Activated CD4-positive, alpha-beta T cell treated with anti-CD3 and anti-CD28 coated beads, Interleukin-2, Interleukin-4, amounts not matched to agents 100 ng/mL and 50 ng/mL, durations not matched to agents 16 hours and 8 hours (primary cell): ENCODE results near the gene BYSL.

Source experiments
- DNase-seq: peaks from one replicate; pipeline ENCODE4 v3.0.0-alpha.2; 2020; ENCODE audit warnings: low spot score

The BYSL gene

DNA sequence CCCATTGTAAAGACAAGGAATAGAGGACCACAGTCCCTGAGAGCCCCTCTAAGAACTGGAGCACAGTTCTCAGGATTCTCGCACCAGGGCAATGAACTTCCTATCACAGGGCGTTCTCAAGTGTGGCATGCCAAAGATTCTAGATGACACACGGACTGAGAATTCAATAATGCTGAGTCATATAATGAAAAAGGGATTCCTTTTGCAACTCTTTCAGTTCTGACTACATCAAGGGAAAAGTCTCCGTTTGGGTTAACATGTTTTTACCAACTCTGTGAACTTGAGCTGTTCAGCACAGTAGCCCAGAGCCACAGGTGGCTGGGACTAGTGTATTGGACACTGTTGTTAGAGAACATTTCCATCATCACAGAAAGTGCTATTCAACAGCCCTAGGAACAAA, 3.8 kb upstream of the BYSL start:
- peak; percentile 56 for DNase-seq

DNA sequence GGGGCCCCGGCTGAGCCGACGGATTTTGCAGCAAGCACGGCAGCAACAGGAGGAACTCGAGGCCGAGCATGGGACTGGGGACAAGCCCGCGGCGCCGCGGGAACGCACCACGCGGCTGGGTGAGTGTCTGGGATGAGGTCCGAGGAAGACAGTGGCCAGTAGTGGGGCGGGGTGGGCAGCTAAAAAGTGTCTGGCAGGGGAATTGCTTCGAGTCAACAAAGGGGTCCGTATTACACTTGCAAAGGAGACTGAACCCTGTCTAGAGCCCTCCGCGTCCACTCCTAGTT, 356 bp downstream of the BYSL start:
- no peak for DNase-seq

- no peak for DNase-seq
These were observed 855 bp downstream of the BYSL start for GRCh38 chr6:41922154-41922553.

DNA sequence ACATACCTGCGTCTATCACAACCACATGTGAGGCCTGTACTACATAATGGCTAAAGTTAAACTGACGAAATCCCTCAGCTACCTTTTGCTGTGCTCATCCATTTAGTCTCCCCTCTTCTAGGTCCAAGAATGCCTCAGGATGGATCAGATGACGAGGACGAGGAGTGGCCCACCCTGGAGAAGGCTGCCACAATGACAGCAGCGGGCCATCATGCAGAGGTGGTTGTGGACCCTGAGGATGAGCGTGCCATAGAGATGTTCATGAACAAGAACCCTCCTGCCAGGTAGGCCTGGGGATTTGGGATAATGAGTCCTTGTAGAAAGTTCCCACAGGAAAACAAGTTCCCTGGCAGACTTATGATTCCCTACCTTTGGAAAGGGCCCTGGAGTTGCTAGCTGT, 6.0 kb downstream of the BYSL start:
- DNase-seq: no peak

DNA sequence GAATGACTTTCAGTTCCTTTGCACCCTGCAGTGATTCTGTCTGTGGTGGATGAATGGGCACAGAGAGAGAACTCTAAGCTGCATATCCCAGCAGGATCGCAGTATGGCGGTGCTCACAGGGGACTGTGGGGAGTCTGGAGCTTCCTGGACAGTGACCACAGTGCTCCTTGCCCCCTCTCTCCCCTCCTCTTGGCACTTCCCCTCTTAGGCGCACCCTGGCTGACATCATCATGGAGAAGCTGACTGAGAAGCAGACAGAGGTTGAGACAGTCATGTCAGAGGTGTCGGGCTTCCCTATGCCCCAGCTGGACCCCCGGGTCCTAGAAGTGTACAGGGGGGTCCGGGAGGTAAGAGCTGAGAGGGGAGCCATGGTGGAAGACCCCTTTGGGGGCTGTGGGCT, 8.6 kb downstream of the BYSL start:
- no peak for DNase-seq

GRCh38 chr6:41931792-41932191, 10.5 kb downstream of the BYSL start:
- no peak for DNase-seq

DNA sequence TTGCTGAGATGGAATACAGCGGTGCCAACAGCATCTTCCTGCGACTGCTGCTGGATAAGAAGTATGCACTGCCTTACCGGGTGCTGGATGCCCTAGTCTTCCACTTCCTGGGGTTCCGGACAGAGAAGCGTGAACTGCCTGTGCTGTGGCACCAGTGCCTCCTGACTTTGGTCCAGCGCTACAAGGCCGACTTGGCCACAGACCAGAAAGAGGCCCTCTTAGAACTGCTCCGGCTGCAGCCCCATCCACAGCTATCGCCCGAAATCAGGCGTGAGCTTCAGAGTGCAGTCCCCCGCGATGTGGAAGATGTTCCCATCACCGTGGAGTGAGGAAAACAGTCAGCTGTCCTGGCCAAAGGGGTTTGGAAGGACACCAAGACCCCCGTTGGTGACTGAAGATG, 11.1 kb downstream of the BYSL start:
- no peak for DNase-seq

- no peak for DNase-seq
These were observed 13.2 kb downstream of the BYSL start for GRCh38 chr6:41934278-41935192.

- DNase-seq: no peak
These were observed 13.9 kb downstream of the BYSL start for GRCh38 chr6:41935193-41935574.

DNA sequence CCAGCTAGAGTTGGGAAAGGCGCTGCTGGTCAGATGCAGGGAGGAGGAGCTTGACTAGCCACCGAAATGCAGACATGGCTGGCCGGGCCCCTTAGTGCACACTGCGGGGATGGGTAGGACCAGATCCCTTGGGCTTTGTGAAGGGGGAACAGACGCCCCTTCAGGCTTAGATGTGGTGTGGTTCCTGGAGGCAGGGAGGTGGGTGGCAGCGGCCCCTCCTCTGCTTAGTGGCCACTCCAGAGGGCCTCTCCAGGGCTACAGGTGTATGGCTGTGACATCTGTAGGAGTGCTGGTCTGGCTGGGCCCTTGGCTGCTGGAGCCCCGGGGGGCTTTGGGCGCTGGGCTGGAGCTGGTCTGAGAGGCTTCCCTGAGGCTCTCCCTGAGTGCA, 14.4 kb downstream of the BYSL start:
- no peak for DNase-seq

GRCh38 chr6:41936073-41936837, 15.0 kb downstream of the BYSL start:
- DNase-seq: peak; percentile 94

DNA sequence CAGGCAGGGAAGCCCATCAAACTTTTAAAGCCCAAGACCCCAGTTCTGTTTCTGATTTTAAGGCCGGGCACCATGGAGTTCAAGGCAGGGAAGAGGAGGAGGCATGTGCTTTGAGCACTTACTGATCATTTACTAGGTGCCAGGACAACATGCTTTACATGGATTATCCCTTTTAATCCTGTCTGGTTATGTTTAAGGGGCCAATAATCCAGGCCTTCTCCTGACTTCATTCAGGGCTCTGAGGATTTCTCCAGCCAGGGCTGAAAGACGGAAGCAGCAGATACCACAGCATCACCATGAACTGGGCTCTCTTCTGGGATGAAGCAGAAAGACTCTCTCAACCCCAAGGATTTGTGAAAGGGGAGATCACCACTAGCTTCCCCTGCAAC, 16.2 kb downstream of the BYSL start:
- DNase-seq: no peak

DNA sequence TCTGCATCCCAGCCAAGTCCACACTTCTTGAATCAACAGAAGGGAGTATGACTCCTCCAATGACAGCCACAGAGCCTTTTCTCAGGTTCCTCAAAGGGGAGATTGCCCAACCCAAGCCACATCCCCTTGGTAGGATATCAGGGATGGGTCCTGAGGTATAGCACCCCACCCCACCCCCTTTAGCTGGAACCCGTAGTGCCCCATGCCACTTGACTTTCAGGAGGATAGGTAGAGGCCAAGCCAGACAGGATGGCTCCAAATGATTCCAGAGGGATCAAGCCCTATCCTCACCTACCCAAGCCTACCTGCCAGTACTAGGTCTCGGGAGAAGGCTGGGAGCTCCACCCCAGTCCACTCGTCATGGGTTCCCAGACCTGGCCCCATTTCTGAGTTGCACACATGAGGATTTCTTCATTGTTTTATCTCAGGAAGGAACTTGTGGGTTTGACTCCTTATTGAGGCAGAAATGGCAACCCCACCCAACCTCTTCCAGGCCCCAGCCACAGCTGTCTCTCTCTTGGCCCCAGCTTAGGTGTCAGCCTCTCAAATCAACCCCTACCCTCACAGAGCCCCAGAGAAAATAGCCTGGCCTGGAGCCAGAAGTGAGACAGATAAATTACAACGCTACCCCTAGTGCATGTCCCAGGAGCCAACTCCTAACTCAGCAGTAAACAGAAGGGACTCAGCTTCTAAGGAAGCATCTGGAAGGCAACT, 16.7 kb downstream of the BYSL start:
- DNase-seq: peak; percentile 46

DNA sequence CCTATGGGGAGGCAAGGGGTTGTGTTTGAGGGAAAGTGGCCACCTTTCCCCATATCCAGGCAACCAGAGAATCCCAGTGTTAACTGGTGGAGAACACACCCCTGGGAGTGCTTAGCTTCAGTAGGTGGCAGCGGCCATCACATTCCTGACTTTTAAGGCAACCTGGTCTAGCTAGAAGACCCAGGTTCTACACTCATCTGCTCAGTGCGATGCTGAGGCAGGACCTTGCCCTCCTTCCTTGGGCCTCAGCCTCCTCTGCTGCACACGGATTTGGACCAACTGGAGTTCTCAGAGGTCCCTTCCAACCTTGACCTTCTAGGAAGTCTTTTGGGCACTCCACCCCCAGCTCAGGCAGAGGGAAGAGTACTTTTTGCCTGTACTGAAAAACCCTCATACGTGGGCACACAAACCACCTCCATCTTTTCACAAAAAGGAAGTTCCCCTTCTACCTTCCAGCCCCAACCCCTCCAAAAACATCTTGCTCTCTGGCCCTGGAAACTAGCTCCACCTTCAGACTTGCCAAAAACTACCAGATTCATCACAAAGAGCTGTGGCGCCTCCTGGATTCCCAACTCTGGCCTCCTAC, 17.4 kb downstream of the BYSL start:
- no peak for DNase-seq

- peak; percentile 56 for DNase-seq
These were observed 18.0 kb downstream of the BYSL start for GRCh38 chr6:41939176-41939847.

DNA sequence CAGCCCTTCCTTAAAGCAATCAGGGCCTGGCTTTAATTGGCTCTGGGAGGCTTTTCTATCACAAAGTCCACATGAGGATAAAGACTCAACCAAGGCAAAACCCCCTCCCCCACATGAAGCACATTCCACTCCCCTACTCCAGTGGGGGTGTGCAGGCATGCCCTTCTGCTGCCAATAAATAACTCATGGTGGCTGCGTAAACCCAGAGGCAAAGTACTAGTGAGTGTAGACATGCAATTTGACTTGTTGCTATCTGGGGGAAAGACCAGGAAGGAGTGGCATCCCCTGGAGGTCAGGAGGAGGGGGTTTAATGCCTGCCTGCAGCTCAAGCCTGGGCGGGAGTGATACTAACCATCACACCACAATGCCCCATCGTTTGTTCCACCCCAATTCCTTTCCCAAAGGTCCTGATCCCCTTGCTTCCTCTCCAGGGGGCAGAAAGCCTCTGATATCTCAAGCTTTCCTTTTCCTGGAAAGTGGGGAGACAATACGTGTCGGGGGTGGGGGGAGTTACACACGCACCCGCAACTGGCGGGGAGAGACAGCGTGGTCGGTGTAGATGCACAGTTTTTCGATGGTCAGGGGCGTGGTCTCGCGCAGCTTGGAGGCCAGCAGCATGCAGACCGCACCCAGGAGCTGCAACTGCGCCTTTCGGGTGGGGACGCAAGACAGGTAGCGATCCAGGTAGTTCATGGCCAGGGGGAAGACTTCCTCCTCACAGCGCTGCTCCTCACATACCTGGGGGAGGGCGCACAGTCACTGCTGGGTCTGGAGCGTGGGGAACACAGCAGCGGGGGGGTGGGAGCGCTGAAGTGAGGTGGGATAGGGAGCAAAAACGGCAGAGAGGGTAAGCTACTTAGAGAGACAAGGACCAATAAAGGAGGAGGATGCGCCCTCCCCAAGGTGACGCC, 18.8 kb downstream of the BYSL start:
- no peak for DNase-seq

DNA sequence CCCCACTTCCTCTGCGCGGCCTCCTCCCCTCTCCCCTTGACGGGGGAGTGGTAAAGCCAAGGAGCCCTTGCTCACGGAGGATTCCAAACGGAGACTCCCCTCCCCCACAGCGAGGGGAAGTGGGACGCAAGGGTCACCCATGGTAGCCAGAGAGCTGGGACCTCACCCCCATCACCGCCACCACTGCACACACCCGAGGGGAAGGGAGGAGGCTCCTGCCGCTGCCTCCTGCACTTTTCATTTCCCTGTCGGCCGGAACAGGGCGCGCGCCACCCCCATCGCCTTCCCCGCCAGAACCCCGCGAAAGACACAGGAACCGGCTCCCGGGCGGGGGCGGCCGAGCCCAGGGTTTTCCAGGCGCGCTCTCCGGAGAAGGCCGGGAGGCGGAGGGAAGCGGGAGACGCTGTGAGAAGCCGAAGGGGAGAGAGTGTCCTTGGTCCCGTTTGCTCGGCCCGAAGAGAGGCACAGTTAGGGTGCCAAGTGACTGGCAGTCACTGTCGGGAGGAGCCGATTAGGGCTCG, 19.5 kb downstream of the BYSL start:
- peak; percentile 62 for DNase-seq

DNA sequence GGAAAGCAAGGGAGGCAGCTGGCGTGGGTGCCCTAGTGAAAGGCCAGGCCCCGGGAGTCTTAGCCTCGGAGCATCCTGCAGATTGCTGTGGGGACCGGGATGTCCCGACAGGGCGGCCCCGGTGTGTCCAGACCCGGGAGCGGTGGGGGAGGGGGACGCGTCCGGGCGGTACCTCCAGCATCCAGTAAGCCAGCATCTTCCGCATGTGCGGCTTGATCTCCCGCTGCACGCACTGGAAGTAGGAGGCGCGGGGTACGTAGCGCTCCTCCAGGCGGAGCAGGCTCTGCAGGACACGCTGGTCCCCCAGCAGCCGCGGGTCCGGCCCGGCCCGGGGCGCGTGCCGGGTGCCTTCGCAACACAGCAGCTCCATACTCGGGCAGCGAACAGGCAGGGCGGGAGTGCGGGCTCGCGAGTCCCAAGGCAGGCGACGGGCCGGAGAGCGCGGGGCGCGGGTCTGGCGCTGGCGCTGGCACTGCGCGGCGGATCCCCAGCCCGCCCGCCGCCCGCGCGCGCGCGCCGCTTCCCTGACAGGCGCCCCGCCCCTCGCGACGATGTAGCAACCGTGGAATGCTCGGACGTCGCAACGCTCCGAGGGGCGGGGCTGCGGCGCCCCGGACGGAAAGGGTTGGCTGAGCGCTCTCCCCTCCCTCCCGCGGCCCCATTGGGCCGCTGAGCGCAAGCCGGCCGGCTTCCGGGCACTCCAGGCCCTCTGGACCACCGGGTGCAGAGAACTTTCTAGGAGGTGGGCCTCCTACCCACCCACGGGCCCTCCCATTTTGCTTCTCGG, 20.2 kb downstream of the BYSL start, which contains the start of gene CCND3:
CCND3 (minus strand) TSS at position 529 of the 787 bp plus-strand sequence; CDS start at position 370, 159 bp downstream.
- peak; percentile 93 for DNase-seq

DNA sequence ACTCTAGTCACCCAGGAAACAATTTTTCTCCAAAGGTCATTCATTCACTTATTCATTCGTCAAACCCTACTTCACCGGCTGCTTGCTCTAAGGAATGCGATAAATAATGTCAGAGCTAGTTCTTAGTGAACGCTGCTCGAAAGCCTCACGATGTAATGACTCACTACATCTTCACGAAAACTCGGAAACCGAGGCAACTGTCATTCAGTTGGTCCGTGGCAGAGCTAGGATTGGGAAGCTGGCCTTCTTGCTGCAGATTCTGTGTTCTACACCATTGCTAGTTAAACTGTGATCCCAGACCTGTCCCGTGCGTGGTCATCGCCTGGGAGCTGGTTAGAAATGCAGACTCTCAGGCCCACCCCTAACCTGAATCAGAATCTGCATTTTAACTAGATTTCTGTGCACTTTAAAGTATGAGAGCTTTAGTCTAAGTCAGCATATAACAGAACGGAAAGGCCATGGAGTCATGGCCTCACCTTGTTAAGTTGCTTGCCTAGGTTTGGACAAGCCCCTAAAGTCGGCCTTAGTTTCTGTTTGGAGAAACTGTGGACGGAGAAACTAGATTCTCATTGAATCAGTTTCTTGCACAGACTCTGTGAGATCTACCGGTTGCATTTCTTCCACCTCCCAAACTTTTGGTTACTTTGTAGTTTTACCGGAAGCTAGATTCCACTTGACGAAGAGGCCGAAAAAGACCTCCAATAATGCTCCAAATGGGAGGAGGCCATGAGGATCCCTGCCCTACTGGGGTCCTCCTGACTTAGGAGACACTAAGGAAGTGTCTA, 21.0 kb downstream of the BYSL start:
- no peak for DNase-seq
